IPS-18a (cell line): ENCODE data around the gene ACTN1.

Experiments used
- H3K27ac ChIP-seq: one replicate; pipeline ENCODE4 v1.5.1; 2013; ENCODE audit warnings: low read length
- H3K27me3 ChIP-seq: one replicate; pipeline ENCODE4 v1.6.1; 2013; ENCODE audit warnings: mild to moderate bottlenecking, low read length; ENCODE audit not compliant: control insufficient read depth, insufficient read depth
- H3K36me3 ChIP-seq: one replicate; pipeline ENCODE4 v1.6.1; 2013; ENCODE audit warnings: low read depth, low read length; ENCODE audit not compliant: control insufficient read depth
- H3K4me1 ChIP-seq: one replicate; pipeline ENCODE4 v1.6.1; 2013; ENCODE audit warnings: low read depth, low read length; ENCODE audit not compliant: control insufficient read depth
- H3K4me3 ChIP-seq: one replicate; pipeline ENCODE4 v1.5.1; 2013; ENCODE audit warnings: low read length
- H3K9ac ChIP-seq: one replicate; pipeline ENCODE4 v1.6.1; 2013; ENCODE audit warnings: mild to moderate bottlenecking, low read length, moderate library complexity
- H3K9me3 ChIP-seq: one replicate; pipeline ENCODE4 v1.6.1; 2013; ENCODE audit warnings: low read depth, low read length; ENCODE audit not compliant: control insufficient read depth

ACTN1 gene

GRCh38 chr14:69005432-69006148 lies 26.5 kb upstream of the ACTN1 start:
- Histone ChIP-seq H3K27ac (no peak overlapping the region), H3K4me1 (peaks cover 17% of the 10 kb centered on the region), H3K9me3 (no peaks in the 10 kb centered on the region), H3K9ac (no peak overlapping the region), H3K4me3 (no peak overlapping the region), H3K27me3 (no peaks in the 10 kb centered on the region), H3K36me3 (no peaks in the 10 kb centered on the region)

- H3K4me1 ChIP-seq = peaks cover 17% of the 10 kb centered on the region
Observed at GRCh38 chr14:69004731-69005431, 25.8 kb upstream of the ACTN1 start.

GRCh38 chr14:69003626-69004025 lies 24.5 kb upstream of the ACTN1 start:
- H3K4me1 ChIP-seq = peaks cover 17% of the 10 kb centered on the region
- no peaks in the 10 kb centered on the region for H3K9me3 ChIP-seq
- H3K36me3 ChIP-seq = no peaks in the 10 kb centered on the region
- no peak overlapping the region for H3K27ac ChIP-seq
- no peak overlapping the region for H3K9ac ChIP-seq
- no peaks in the 10 kb centered on the region for H3K27me3 ChIP-seq
- no peak overlapping the region for H3K4me3 ChIP-seq

More at GRCh38 chr14:69004731-69005431, 25.8 kb upstream of the ACTN1 start:
- Histone ChIP-seq H3K9ac (no peak overlapping the region), H3K36me3 (no peaks in the 10 kb centered on the region), H3K27ac (no peak overlapping the region), H3K9me3 (no peaks in the 10 kb centered on the region), H3K27me3 (no peaks in the 10 kb centered on the region), H3K4me3 (no peak overlapping the region)

- H3K9ac ChIP-seq = no peak overlapping the region
- H3K36me3 ChIP-seq = no peaks in the 10 kb centered on the region
- H3K27me3 ChIP-seq = no peaks in the 10 kb centered on the region
- no peaks in the 10 kb centered on the region for H3K9me3 ChIP-seq
- H3K4me3 ChIP-seq = no peak overlapping the region
- peaks cover 21% of the 10 kb centered on the region for H3K4me1 ChIP-seq
- H3K27ac ChIP-seq = no peak overlapping the region
Observed at GRCh38 chr14:69002069-69002468, 23.0 kb upstream of the ACTN1 start.

GRCh38 chr14:69001375-69001774 lies 22.3 kb upstream of the ACTN1 start:
- Histone ChIP-seq H3K9me3 (no peaks in the 10 kb centered on the region), H3K27ac (no peak overlapping the region), H3K4me1 (peaks cover 21% of the 10 kb centered on the region)

GRCh38 chr14:68998062-68998461 lies 19.0 kb upstream of the ACTN1 start:
- Histone ChIP-seq H3K27ac (no peak overlapping the region), H3K9ac (no peak overlapping the region)

More at GRCh38 chr14:69001375-69001774, 22.3 kb upstream of the ACTN1 start:
- H3K36me3 ChIP-seq = no peaks in the 10 kb centered on the region
- H3K4me3 ChIP-seq = no peak overlapping the region
- H3K9ac ChIP-seq = no peak overlapping the region
- no peaks in the 10 kb centered on the region for H3K27me3 ChIP-seq

GRCh38 chr14:68995731-68996130 lies 16.6 kb upstream of the ACTN1 start:
- no peaks in the 10 kb centered on the region for H3K9me3 ChIP-seq
- peaks cover 4% of the 10 kb centered on the region for H3K4me1 ChIP-seq
- no peak overlapping the region for H3K4me3 ChIP-seq
- H3K36me3 ChIP-seq = no peaks in the 10 kb centered on the region
- no peak overlapping the region for H3K27ac ChIP-seq
- no peak overlapping the region for H3K9ac ChIP-seq
- H3K27me3 ChIP-seq = no peaks in the 10 kb centered on the region

More at GRCh38 chr14:68998062-68998461, 19.0 kb upstream of the ACTN1 start:
- Histone ChIP-seq H3K4me1 (peaks cover 4% of the 10 kb centered on the region), H3K9me3 (no peaks in the 10 kb centered on the region), H3K4me3 (no peak overlapping the region), H3K36me3 (no peaks in the 10 kb centered on the region), H3K27me3 (no peaks in the 10 kb centered on the region)

DNA sequence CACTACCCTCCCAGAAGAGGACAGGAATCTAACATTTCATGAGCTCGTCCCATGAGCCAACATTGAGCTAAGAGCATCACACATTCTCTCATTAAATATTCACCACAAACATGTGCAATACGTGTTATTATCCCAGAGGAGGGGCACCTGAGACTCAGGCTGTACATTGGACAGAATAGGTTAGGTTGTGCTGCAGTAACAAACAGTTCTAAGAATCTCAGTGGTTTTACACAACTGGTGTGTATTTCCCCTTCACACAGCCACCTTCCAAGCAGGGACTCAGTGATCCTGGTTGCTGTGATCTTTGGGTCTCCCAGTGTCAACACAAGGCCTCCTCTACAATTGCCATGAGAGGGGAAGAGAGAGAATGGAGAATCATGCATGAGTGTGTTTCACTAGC lies 15.0 kb upstream of the ACTN1 start:
- no peak overlapping the region for H3K27ac ChIP-seq
- H3K9ac ChIP-seq = no peak overlapping the region
- H3K9me3 ChIP-seq = no peaks in the 10 kb centered on the region
- no peak overlapping the region for H3K4me3 ChIP-seq
- no peaks in the 10 kb centered on the region for H3K27me3 ChIP-seq
- H3K4me1 ChIP-seq = peaks cover 4% of the 10 kb centered on the region
- no peaks in the 10 kb centered on the region for H3K36me3 ChIP-seq

DNA sequence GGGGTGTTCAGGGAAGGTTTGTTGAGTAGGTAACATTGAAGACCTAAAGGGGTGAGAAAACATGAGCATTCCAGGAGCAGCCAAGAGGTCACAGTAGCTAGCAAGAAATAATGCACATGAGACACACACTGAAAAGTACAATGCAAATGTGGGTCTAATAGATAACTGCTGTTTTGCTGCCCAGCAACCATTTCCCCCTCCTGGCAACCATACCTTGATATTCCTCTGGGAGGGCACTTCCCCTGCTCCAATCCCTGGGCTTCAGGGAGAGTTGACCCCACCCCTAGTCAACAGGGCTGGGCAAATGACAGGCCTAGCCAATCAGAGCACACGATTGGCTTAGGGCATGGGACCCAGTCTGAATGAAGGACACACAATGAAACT lies 8.5 kb upstream of the ACTN1 start:
- H3K4me3 ChIP-seq = no peak overlapping the region
- peaks cover 5% of the 10 kb centered on the region for H3K4me1 ChIP-seq
- no peak overlapping the region for H3K9ac ChIP-seq
- no peaks in the 10 kb centered on the region for H3K27me3 ChIP-seq
- no peaks in the 10 kb centered on the region for H3K36me3 ChIP-seq
- no peak overlapping the region for H3K27ac ChIP-seq
- no peaks in the 10 kb centered on the region for H3K9me3 ChIP-seq

DNA sequence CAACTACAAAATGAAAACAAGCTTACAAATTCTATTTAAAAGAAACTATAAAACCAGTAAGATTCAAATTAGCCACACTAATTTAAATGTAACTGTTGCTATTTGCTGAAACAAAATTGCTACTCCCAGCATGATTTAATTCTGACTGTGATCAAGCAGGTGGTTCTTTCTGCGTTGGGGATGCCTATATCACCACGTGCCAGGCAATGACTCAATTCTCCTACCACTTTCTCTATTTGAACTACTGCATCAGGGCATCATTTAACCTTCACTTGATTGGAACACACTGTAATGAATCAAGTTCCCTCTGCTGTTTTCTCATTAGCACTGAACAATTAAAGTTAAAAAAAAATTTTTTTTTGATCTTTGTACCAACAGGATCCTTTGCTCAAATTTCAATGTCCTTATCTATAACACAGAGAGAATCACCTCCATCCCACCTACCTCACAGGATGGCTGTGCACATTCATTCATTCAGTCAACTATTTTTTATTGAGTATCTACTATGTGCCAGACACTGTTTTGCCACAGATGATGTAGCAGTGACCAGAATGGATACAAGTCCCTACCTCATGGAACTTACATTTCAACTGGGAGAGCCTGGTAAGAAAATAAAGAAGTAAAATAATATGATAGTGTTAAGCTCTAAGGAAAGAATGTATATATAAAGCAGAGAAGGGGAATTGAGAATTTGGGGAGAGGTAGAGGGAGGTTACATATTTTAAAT lies 8.0 kb upstream of the ACTN1 start:
- no peaks in the 10 kb centered on the region for H3K36me3 ChIP-seq
- H3K9me3 ChIP-seq = no peaks in the 10 kb centered on the region
- H3K4me3 ChIP-seq = no peak overlapping the region
- H3K27ac ChIP-seq = no peak overlapping the region
- no peak overlapping the region for H3K9ac ChIP-seq
- H3K27me3 ChIP-seq = no peaks in the 10 kb centered on the region
- H3K4me1 ChIP-seq = peaks cover 5% of the 10 kb centered on the region

DNA sequence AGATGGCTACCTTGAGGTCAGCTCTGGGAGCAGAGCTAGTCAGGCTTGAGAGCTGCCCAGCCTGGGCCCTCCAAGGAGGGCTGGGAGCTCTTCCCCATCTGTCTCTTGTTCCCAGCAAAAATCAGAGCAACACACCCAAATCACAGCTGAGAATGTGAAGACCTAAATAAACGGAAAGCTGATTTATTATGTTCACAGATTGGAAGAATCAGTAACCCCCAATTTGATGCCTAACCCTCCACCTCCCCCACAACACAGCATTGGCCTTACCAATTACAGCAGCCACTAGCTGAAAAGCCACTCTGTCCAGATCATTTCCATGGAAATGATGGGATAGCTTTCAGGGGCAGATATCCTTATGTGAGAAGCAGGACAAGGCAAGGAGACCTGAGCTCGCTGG lies 7.1 kb upstream of the ACTN1 start:
- Histone ChIP-seq H3K4me3 (no peak overlapping the region), H3K9ac (no peak overlapping the region)

More for the DNA sequence above, 7.1 kb upstream of the ACTN1 start:
- Histone ChIP-seq H3K36me3 (no peaks in the 10 kb centered on the region), H3K4me1 (peaks cover 5% of the 10 kb centered on the region), H3K9me3 (no peaks in the 10 kb centered on the region), H3K27me3 (no peaks in the 10 kb centered on the region), H3K27ac (no peak overlapping the region)
